HepG2 (cell line): ENCODE measurements around the gene NECTIN3. TPM values are rescaled to one million over a fixed set of nuclear protein-coding genes. Genes with fewer than 3 reads are reported as not detected.

Experiments used
- ATM ChIP-seq: fragments of 450-650 bp; IDR thresholded peaks from 2 replicates; pipeline ENCODE4 v1.7.1; 2017; ENCODE audit warnings: mild to moderate bottlenecking, borderline replicate concordance
- CBFB ChIP-seq: sonication (generic); formaldehyde crosslinking; IDR thresholded peaks from 2 replicates; pipeline ENCODE4 v1.4.0; 2020; ENCODE audit warnings: missing genetic modification reagents
- DR1 ChIP-seq: sonication (generic); formaldehyde crosslinking; IDR thresholded peaks from 2 replicates; pipeline ENCODE4 v1.8.0; 2021; ENCODE audit warnings: mild to moderate bottlenecking, missing genetic modification reagents, inconsistent platforms
- GFI1 ChIP-seq: sonication (generic); formaldehyde crosslinking; IDR thresholded peaks from 2 replicates; pipeline ENCODE4 v1.5.0; 2020; ENCODE audit warnings: missing genetic modification reagents, mild to moderate bottlenecking, borderline replicate concordance
- IRX3 ChIP-seq: sonication (generic); formaldehyde crosslinking; IDR thresholded peaks from 2 replicates; pipeline ENCODE4 v1.8.1; 2023; ENCODE audit warnings: mild to moderate bottlenecking, low read depth, missing genetic modification reagents, borderline replicate concordance
- KDM4B ChIP-seq: sonication (generic); formaldehyde crosslinking; IDR thresholded peaks from 2 replicates; pipeline ENCODE4 v1.4.0; 2020; ENCODE audit warnings: missing genetic modification reagents
- KLF16 ChIP-seq, 2 experiments: sonication (generic) in 1 of 2; formaldehyde crosslinking in 1 of 2; IDR thresholded peaks; 2 replicates each; pipeline versions ENCODE4 v1.6.1 to v1.8.0; 2016 to 2023; ENCODE audit warnings: missing genetic modification reagents in 2 of 2, missing compliant biosample characterization in 1 of 2
- KMT2B ChIP-seq: IDR thresholded peaks from 2 replicates; pipeline ENCODE4 v1.6.1; 2016; ENCODE audit warnings: missing genetic modification reagents, missing compliant biosample characterization
- NFRKB ChIP-seq: fragments of 450-650 bp; IDR thresholded peaks from 2 replicates; pipeline ENCODE4 v1.6.1; 2017
- NRL ChIP-seq: sonication (generic); formaldehyde crosslinking; IDR thresholded peaks from 2 replicates; pipeline ENCODE4 v1.5.0; 2020; ENCODE audit warnings: missing genetic modification reagents, mild to moderate bottlenecking, moderate library complexity, borderline replicate concordance
- RBFOX2 ChIP-seq: fragments of 200-400 bp; formaldehyde crosslinking; IDR thresholded peaks from 2 replicates; pipeline ENCODE4 v1.6.1; 2017; ENCODE audit warnings: low read depth, mild to moderate bottlenecking, low read length
- SP5 ChIP-seq: IDR thresholded peaks from 2 replicates; pipeline ENCODE4 v1.6.1; 2016; ENCODE audit warnings: low read depth, borderline replicate concordance
- STAG1 ChIP-seq: sonication (generic); formaldehyde crosslinking; IDR thresholded peaks from 2 replicates; pipeline ENCODE4 v1.4.0; 2020; ENCODE audit warnings: missing genetic modification reagents
- TCF7 ChIP-seq: sonication (generic); IDR thresholded peaks from 2 replicates; pipeline ENCODE4 v1.6.1; 2016; ENCODE audit warnings: antibody characterized with exemption, low read depth
- ZNF234 ChIP-seq: sonication (generic); formaldehyde crosslinking; conservative IDR thresholded peaks from 2 replicates; pipeline ENCODE4 v1.5.1; 2020; ENCODE audit warnings: mild to moderate bottlenecking, missing genetic modification reagents
- ZNF337 ChIP-seq: sonication (generic); formaldehyde crosslinking; IDR thresholded peaks from 2 replicates; pipeline ENCODE4 v1.5.1; 2020; ENCODE audit warnings: missing genetic modification reagents, low read depth, mild to moderate bottlenecking, borderline replicate concordance
- ZNF382 ChIP-seq: sonication (generic); formaldehyde crosslinking; IDR thresholded peaks from 2 replicates; pipeline ENCODE4 v1.5.0; 2020; ENCODE audit warnings: missing genetic modification reagents, mild to moderate bottlenecking, borderline replicate concordance
- ZNF430 ChIP-seq: sonication (generic); formaldehyde crosslinking; IDR thresholded peaks from 2 replicates; pipeline ENCODE4 v1.9.0; 2021; ENCODE audit warnings: mild to moderate bottlenecking, missing genetic modification reagents
- ZNF660 ChIP-seq: sonication (generic); formaldehyde crosslinking; IDR thresholded peaks from 2 replicates; pipeline ENCODE4 v1.5.1; 2020; ENCODE audit warnings: mild to moderate bottlenecking, low read depth, missing genetic modification reagents, borderline replicate concordance
- ZUFSP ChIP-seq: sonication (generic); formaldehyde crosslinking; IDR thresholded peaks from 2 replicates; pipeline ENCODE4 v1.9.0; 2021; ENCODE audit warnings: missing genetic modification reagents, mild to moderate bottlenecking, borderline replicate concordance
- polyA plus RNA-seq, 8 experiments: library from polyadenylated mRNA; depleted of rRNA in 3 of 8; stranded (reverse) in 7 of 8; unstranded in 1 of 8; fragments of >200 nt; fragmentation: Illumina TruSeq in 4 of 8; extraction: Trizol in 4 of 8; gene quantifications; 2 replicates each; pipeline versions ENCODE4 v1.2.1 to v1.2.3, GENCODE V29; 2011 to 2016; ENCODE audit warnings: low read depth in 4 of 8, missing spikeins in 1 of 8, mixed read lengths in 1 of 8; ENCODE audit not compliant: insufficient read depth in 1 of 8
- total RNA-seq, 5 experiments: library from RNA; depleted of rRNA; stranded (reverse); fragments of >200 nt; fragmentation: Illumina TruSeq; extraction: Trizol; gene quantifications; 2 replicates each; pipeline ENCODE4 v1.2.3, GENCODE V29; 2016; ENCODE audit warnings: low read depth in 1 of 5
- TF ChIP-seq, protein P1 (sequence below): sonication (generic); formaldehyde crosslinking; IDR thresholded peaks from 2 replicates; pipeline ENCODE4 v1.4.0; 2020; ENCODE audit warnings: missing genetic modification reagents
- TF ChIP-seq, protein P2 (sequence below): sonication (generic); formaldehyde crosslinking; IDR thresholded peaks from 2 replicates; pipeline ENCODE4 v1.8.0; 2022; ENCODE audit warnings: missing genetic modification reagents, mild to moderate bottlenecking, moderate library complexity, borderline replicate concordance
- TF ChIP-seq, protein P3 (sequence below): sonication (generic); formaldehyde crosslinking; IDR thresholded peaks from 2 replicates; pipeline ENCODE4 v1.5.0; 2020; ENCODE audit warnings: missing genetic modification reagents

Gene NECTIN3
- total and polyA plus RNA-seq, 2 of the 13 experiments (the other 11 are each of a cell fraction or from before 2014, with no cell fraction given), result 10.4 to 45.1 TPM

DNA sequence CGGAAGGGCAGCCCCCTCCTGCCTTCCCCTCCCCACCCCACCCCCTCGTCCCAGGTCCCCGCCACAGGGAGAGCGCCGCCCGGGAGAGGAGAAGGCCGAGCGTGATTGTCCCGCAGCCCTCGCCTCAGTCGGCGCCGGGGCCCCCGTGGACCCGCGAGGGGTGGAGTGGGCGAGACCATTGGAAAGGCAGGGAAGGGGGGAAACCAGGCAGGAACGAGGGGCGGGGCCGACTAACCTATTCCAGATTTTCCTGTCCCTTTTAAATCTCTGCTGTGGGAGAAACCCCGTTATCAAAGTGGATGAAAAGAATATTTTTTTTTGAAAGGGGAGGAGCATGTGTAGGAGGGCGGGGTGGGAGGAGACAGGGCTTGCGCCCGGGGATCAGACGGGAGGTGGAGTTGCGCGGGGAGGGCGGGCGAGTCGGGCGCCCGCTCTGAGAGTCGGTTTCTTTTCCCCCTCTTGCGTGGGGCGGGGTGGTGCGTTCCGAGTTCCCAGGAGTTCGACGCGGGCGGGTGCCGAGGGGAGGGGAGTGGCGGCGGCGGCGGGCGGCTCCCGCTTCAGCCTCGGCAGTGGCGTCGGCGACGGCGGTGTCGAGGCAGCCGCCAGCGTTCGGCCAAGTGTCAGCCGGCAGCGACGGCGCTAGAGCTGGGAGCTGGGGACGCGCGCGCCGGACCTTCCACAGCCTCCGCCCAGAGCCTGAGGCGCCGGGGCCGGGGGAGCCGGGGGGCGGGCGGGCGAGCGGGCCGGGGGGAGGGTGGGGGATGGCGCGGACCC, at the start of gene NECTIN3 (continued):
- TF ChIP-seq ATM (no peak), ZNF660 (CRISPR knock-in tag) (no peak), ZUFSP (CRISPR knock-in tag) (no peak), CBFB (CRISPR knock-in tag) (no peak), IRX3 (CRISPR knock-in tag) (no peak), KDM4B (CRISPR knock-in tag) (no peak), RBFOX2 (peak; percentile 73), ZNF382 (no peak), GFI1 (CRISPR knock-in tag) (peak; percentile 96), ZNF430 (CRISPR knock-in tag) (0 out of 2 replicates have a peak, but pooled peaks have one; percentile 6), KLF16 (CRISPR knock-in tag; IDR thresholded peaks at IDR 0.05) (peak in 1 of 2 experiments; percentile 60; a peak in 1 of 4 replicates), STAG1 (no peak), DR1 (CRISPR knock-in tag) (no peak), ZNF234 (CRISPR knock-in tag) (no peak; the same call in 1 of the 2 replicates), NRL (CRISPR knock-in tag) (0 out of 2 replicates have a peak, but pooled peaks have one; percentile 34), NFRKB (no peak), ZNF337 (CRISPR knock-in tag) (no peak), SP5 (peak; percentile 55), TCF7 (peak; percentile 19; the same call in 1 of the 2 replicates), KMT2B (CRISPR knock-in tag) (peak; percentile 75; the same call in 1 of the 2 replicates)
- TF ChIP-seq, protein P1, sequence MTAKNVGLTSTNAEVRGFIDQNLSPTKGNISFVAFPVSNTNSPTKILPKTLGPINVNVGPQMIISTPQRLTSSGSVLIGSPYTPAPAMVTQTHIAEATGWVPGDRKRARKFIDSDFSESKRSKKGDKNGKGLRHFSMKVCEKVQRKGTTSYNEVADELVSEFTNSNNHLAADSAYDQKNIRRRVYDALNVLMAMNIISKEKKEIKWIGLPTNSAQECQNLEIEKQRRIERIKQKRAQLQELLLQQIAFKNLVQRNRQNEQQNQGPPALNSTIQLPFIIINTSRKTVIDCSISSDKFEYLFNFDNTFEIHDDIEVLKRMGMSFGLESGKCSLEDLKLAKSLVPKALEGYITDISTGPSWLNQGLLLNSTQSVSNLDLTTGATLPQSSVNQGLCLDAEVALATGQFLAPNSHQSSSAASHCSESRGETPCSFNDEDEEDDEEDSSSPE (CRISPR knock-in tag), result peak; percentile 39; the same call in 1 of the 2 replicates
- TF ChIP-seq, protein P2, sequence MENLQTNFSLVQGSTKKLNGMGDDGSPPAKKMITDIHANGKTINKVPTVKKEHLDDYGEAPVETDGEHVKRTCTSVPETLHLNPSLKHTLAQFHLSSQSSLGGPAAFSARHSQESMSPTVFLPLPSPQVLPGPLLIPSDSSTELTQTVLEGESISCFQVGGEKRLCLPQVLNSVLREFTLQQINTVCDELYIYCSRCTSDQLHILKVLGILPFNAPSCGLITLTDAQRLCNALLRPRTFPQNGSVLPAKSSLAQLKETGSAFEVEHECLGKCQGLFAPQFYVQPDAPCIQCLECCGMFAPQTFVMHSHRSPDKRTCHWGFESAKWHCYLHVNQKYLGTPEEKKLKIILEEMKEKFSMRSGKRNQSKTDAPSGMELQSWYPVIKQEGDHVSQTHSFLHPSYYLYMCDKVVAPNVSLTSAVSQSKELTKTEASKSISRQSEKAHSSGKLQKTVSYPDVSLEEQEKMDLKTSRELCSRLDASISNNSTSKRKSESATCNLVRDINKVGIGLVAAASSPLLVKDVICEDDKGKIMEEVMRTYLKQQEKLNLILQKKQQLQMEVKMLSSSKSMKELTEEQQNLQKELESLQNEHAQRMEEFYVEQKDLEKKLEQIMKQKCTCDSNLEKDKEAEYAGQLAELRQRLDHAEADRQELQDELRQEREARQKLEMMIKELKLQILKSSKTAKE (CRISPR knock-in tag), result peak; percentile 48; the same call in 1 of the 2 replicates
- TF ChIP-seq, protein P3, sequence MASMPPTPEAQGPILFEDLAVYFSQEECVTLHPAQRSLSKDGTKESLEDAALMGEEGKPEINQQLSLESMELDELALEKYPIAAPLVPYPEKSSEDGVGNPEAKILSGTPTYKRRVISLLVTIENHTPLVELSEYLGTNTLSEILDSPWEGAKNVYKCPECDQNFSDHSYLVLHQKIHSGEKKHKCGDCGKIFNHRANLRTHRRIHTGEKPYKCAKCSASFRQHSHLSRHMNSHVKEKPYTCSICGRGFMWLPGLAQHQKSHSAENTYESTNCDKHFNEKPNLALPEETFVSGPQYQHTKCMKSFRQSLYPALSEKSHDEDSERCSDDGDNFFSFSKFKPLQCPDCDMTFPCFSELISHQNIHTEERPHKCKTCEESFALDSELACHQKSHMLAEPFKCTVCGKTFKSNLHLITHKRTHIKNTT, result no peak
